Vagina (tissue), 2 donors: ENCODE results near the gene NDUFB8. TPM values are rescaled to one million over a fixed set of nuclear protein-coding genes. Genes with fewer than 3 reads are reported as not detected.

Source experiments
- DNase-seq, 2 donors: peaks; one replicate each; pipeline ENCODE4 v3.0.0-alpha.2; 2017; ENCODE audit errors: extremely low spot score in 2 of 2
- H3K27ac ChIP-seq: fragments of 200-600 bp; sonication (generic); one replicate; pipeline ENCODE4 v1.5.1; 2019
- H3K27me3 ChIP-seq: fragments of 200-600 bp; sonication (generic); one replicate; pipeline ENCODE4 v1.5.1; 2019
- H3K36me3 ChIP-seq, 2 donors: fragments of 200-600 bp; sonication (generic); one replicate each; pipeline ENCODE4 v1.5.1; 2017 to 2019
- H3K4me1 ChIP-seq: fragments of 200-600 bp; sonication (generic); one replicate; pipeline ENCODE4 v1.5.1; 2019
- H3K4me3 ChIP-seq, 2 donors: fragments of 200-600 bp; sonication (generic); 1 replicate in 1 of 2; 2 replicates in 1 of 2; pipeline ENCODE4 v1.5.1; 2016 to 2019
- H3K9me3 ChIP-seq: fragments of 200-600 bp; sonication (generic); one replicate; pipeline ENCODE4 v1.5.1; 2019
- CTCF ChIP-seq, 3 experiments: fragments of 450-650 bp in 2 of 3; fragments of 200-600 bp in 1 of 3; sonication (generic) in 1 of 3; IDR thresholded peaks; one replicate each; pipeline ENCODE4 v1.5.1; 2017 to 2019; ENCODE audit warnings: antibody characterized with exemption in 3 of 3, mild to moderate bottlenecking in 2 of 3, moderate library complexity in 2 of 3
- POLR2A ChIP-seq, 2 donors: fragments of 450-650 bp; IDR thresholded peaks; one replicate each; pipeline ENCODE4 v1.6.1; 2017; ENCODE audit warnings: antibody characterized with exemption in 2 of 2, mild to moderate bottlenecking in 2 of 2, moderate library complexity in 2 of 2
- POLR2AphosphoS5 ChIP-seq, 2 donors: sonication (generic); formaldehyde crosslinking; IDR thresholded peaks; one replicate each; pipeline ENCODE4 v1.9.0; 2017; ENCODE audit warnings: antibody characterized with exemption in 2 of 2, mild to moderate bottlenecking in 2 of 2, low read depth in 1 of 2; ENCODE audit not compliant: insufficient read depth in 1 of 2
- intact Hi-C: fragments of 100-400 bp; cut with DNase I; formaldehyde crosslinking; loops from one replicate; pipeline ENCODE4 v1.15.1; 2023
- total RNA-seq: library from RNA; depleted of rRNA; stranded (reverse); fragments of >200 nt; gene quantifications from one replicate; pipeline ENCODE4 v1.2.3, GENCODE V29; 2016

NDUFB8 gene
- total RNA-seq, 1 donor from 2014 or later = 143 TPM

- Histone ChIP-seq H3K4me1 (peaks cover 17% of the 10 kb centered on the region), H3K27me3 (no peaks in the 10 kb centered on the region), H3K4me3 (no peak overlapping the region), H3K9me3 (no peaks in the 10 kb centered on the region), H3K36me3 (no peaks in the 10 kb centered on the region), H3K27ac (no peak overlapping the region)
- TF ChIP-seq POLR2AphosphoS5 (IDR thresholded peaks at IDR 0.05; ENCODE audit: insufficient read depth in 1 of 2, low read depth in 1 of 2) = no peak
- no peak for TF ChIP-seq POLR2A (IDR thresholded peaks at IDR 0.05)
- no peak for TF ChIP-seq CTCF (IDR thresholded peaks at IDR 0.05)
- intact Hi-C loops = no loop called here
- DNase-seq = no peak
Measured at GRCh38 chr10:100480002-100480401, 49.7 kb downstream of the NDUFB8 start.

GRCh38 chr10:100479037-100479436 lies 50.6 kb downstream of the NDUFB8 start:
- H3K4me3 ChIP-seq = no peak overlapping the region
- H3K27ac ChIP-seq = no peak overlapping the region
- peaks cover 17% of the 10 kb centered on the region for H3K4me1 ChIP-seq
- TF ChIP-seq CTCF (IDR thresholded peaks at IDR 0.05) (no peak), POLR2AphosphoS5 (IDR thresholded peaks at IDR 0.05; ENCODE audit: insufficient read depth in 1 of 2, low read depth in 1 of 2) (no peak), POLR2A (IDR thresholded peaks at IDR 0.05) (no peak)
- H3K9me3 ChIP-seq = no peaks in the 10 kb centered on the region
- no peaks in the 10 kb centered on the region for H3K27me3 ChIP-seq
- no peaks in the 10 kb centered on the region for H3K36me3 ChIP-seq
- no peak for DNase-seq
- intact Hi-C loops = no loop called here

- intact Hi-C loops = no loop called here
- Histone ChIP-seq H3K27ac (no peak overlapping the region), H3K9me3 (no peaks in the 10 kb centered on the region), H3K36me3 (no peaks in the 10 kb centered on the region), H3K4me3 (no peak overlapping the region), H3K27me3 (no peaks in the 10 kb centered on the region), H3K4me1 (peaks cover 14% of the 10 kb centered on the region)
- no peak for DNase-seq
- no peak for TF ChIP-seq POLR2A (IDR thresholded peaks at IDR 0.05)
- TF ChIP-seq CTCF (IDR thresholded peaks at IDR 0.05) = no peak
- no peak for TF ChIP-seq POLR2AphosphoS5 (IDR thresholded peaks at IDR 0.05; ENCODE audit: insufficient read depth in 1 of 2, low read depth in 1 of 2)
Measured at GRCh38 chr10:100477970-100478369, 51.7 kb downstream of the NDUFB8 start.

Other genes with a start within 250 kb of the NDUFB8 start
- 10.1 TPM for gene BLOC1S2, start 243.2 kb downstream of the NDUFB8 start, total RNA-seq
- not detected for gene PKD2L1, start 199.6 kb downstream of the NDUFB8 start, total RNA-seq
- 42.7 TPM for gene SCD, start 182.6 kb downstream of the NDUFB8 start, total RNA-seq
- gene WNT8B, start 66.9 kb downstream of the NDUFB8 start, total RNA-seq = not detected
- 6.4 TPM for gene SEC31B, start 10.0 kb downstream of the NDUFB8 start, total RNA-seq
- gene HIF1AN, start 6.1 kb upstream of the NDUFB8 start, total RNA-seq = 16.9 TPM
- not detected for gene PAX2, start 215.7 kb upstream of the NDUFB8 start, total RNA-seq